K562 (cell line): ENCODE measurements around the gene MRI1. TPM values are rescaled to one million over a fixed set of nuclear protein-coding genes. Genes with fewer than 3 reads are reported as not detected.

Source experiments
- HDGF ChIP-seq: fragments of 450-650 bp; IDR thresholded peaks from 2 replicates; pipeline ENCODE4 v1.6.1; 2016
- HNRNPLL ChIP-seq: fragments of 200-400 bp; formaldehyde crosslinking; IDR thresholded peaks from 2 replicates; pipeline ENCODE4 v1.6.1; 2017; ENCODE audit warnings: low read length, low read depth, mild to moderate bottlenecking; ENCODE audit not compliant: poor library complexity, severe bottlenecking
- KLF10 ChIP-seq: fragments of 250-450 bp; sonication (Bioruptor Pico); IDR thresholded peaks from 2 replicates; pipeline ENCODE4 v1.6.1; 2021; ENCODE audit warnings: matching md5 sums
- NELFE ChIP-seq: IDR thresholded peaks from 2 replicates; pipeline ENCODE4 v1.6.1; 2011; ENCODE audit warnings: mild to moderate bottlenecking; ENCODE audit not compliant: insufficient read depth, insufficient read length
- NFXL1 ChIP-seq: fragments of 450-650 bp; formaldehyde crosslinking; IDR thresholded peaks from 2 replicates; pipeline ENCODE4 v1.4.0; 2021; ENCODE audit warnings: mild to moderate bottlenecking
- PBX2 ChIP-seq, 2 experiments: IDR thresholded peaks in 1 of 2; conservative IDR thresholded peaks in 1 of 2; 2 replicates each; pipeline ENCODE4 v1.6.1; 2016; ENCODE audit warnings: low read depth in 2 of 2, mild to moderate bottlenecking in 1 of 2, missing compliant biosample characterization in 1 of 2, missing genetic modification characterization in 1 of 2, moderate library complexity in 1 of 2
- PURB ChIP-seq: sonication (generic); formaldehyde crosslinking; IDR thresholded peaks from 2 replicates; pipeline ENCODE4 v1.9.0; 2021; ENCODE audit warnings: low read depth, mild to moderate bottlenecking, missing genetic modification reagents
- SMAD3 ChIP-seq: fragments of 450-650 bp; formaldehyde crosslinking; conservative IDR thresholded peaks from 2 replicates; pipeline ENCODE4 v1.4.0; 2020; ENCODE audit warnings: mild to moderate bottlenecking
- U2AF2 ChIP-seq: fragments of 200-400 bp; formaldehyde crosslinking; optimal IDR thresholded peaks from 2 replicates; pipeline ENCODE3; 2017; ENCODE audit warnings: low read depth, mild to moderate bottlenecking, low read length
- ZNF316 ChIP-seq: fragments of 450-650 bp; IDR thresholded peaks from 2 replicates; pipeline ENCODE4 v1.6.1; 2016
- polyA plus RNA-seq, 8 experiments: library from polyadenylated mRNA; depleted of rRNA in 4 of 8; stranded (reverse) in 5 of 8; unstranded in 3 of 8; fragments of >200 nt; fragmentation: Nextera tagmentation in 2 of 8; fragmentation: Illumina TruSeq in 1 of 8; extraction: Ambion mirVana in 2 of 8; extraction: Trizol in 1 of 8; gene quantifications; 2 replicates each; pipeline versions ENCODE4 v1.2.1 to v1.2.3, GENCODE V29; 2011 to 2014; ENCODE audit warnings: inconsistent platforms in 1 of 8, missing spikeins in 1 of 8
- total RNA-seq, 7 experiments: library from RNA; depleted of rRNA in 6 of 7; stranded (reverse); fragments of >200 nt in 6 of 7; fragmentation: Illumina TruSeq in 2 of 7; extraction: Trizol in 2 of 7; gene quantifications; 2 replicates each; pipeline versions ENCODE4 v1.2.1 to v1.2.3, GENCODE V29; 2011 to 2021; ENCODE audit warnings: low replicate concordance in 1 of 7
- TF ChIP-seq, protein P1 (sequence below), 2 experiments: fragments of 450-650 bp; IDR thresholded peaks; 2 replicates each; pipeline ENCODE4 v1.6.1; 2018; ENCODE audit warnings: mild to moderate bottlenecking in 2 of 2, low read depth in 1 of 2; ENCODE audit not compliant: partially characterized antibody in 2 of 2

Gene MRI1
- total and polyA plus RNA-seq, 9 of the 15 experiments (the other 6 are each of a cell fraction or from before 2014, with no cell fraction given): 5.5 to 57.4 (median 28.2) TPM

DNA sequence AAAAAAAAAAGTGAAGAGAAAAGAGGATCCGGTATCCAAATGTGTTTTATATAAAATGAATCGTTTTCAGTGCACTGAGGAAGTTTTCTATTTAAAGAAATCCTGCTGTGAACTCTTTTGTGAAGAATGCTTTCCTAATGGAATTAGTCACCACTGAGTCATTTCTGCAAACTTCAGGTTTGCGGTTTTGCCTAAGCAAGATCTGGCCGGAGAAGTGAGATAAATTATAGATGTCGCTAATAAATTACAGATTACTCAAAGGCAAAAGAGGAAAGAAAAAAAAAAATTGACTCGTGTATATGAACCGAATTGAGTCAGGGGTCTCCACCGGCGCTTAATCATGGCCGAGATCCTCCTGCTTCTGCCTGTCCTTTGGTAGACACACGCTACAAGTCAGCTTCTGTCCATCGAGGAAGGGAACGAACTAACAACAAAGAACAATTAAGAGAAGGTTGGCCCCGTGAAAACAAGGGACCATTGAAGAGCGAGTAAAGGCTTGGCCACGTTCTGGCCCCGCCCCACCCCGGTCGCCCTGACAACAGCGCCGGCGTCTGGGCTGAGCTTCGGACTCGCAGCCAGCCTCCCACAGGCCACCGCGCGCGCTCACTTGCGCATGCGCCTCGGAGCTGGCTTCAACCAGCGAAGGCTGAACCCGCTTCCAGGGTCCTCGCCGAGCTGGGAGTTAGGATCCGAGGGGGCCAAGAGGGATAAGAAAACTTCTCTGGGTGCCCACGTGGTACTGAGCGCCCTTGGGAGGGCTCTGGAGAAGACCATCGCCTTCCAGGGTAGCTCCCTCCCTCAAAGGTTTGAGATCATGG is 33.0 kb upstream of the MRI1 start (continued):
- TF ChIP-seq PBX2 (CRISPR knock-in tag; IDR thresholded peaks at IDR 0.05; ENCODE audit: low read depth) (no peak), PBX2 (tag; conservative IDR thresholded peaks at IDR 0.05; ENCODE audit: low read depth) (peak; percentile 81), PURB (CRISPR knock-in tag) (no peak), SMAD3 (CRISPR knock-in tag) (no peak), HNRNPLL (peak; percentile 77), ZNF316 (no peak), NELFE (no peak), HDGF (no peak), KLF10 (CRISPR knock-in tag) (no peak), NFXL1 (CRISPR knock-in tag) (no peak), U2AF2 (no peak)
- TF ChIP-seq, protein P1, sequence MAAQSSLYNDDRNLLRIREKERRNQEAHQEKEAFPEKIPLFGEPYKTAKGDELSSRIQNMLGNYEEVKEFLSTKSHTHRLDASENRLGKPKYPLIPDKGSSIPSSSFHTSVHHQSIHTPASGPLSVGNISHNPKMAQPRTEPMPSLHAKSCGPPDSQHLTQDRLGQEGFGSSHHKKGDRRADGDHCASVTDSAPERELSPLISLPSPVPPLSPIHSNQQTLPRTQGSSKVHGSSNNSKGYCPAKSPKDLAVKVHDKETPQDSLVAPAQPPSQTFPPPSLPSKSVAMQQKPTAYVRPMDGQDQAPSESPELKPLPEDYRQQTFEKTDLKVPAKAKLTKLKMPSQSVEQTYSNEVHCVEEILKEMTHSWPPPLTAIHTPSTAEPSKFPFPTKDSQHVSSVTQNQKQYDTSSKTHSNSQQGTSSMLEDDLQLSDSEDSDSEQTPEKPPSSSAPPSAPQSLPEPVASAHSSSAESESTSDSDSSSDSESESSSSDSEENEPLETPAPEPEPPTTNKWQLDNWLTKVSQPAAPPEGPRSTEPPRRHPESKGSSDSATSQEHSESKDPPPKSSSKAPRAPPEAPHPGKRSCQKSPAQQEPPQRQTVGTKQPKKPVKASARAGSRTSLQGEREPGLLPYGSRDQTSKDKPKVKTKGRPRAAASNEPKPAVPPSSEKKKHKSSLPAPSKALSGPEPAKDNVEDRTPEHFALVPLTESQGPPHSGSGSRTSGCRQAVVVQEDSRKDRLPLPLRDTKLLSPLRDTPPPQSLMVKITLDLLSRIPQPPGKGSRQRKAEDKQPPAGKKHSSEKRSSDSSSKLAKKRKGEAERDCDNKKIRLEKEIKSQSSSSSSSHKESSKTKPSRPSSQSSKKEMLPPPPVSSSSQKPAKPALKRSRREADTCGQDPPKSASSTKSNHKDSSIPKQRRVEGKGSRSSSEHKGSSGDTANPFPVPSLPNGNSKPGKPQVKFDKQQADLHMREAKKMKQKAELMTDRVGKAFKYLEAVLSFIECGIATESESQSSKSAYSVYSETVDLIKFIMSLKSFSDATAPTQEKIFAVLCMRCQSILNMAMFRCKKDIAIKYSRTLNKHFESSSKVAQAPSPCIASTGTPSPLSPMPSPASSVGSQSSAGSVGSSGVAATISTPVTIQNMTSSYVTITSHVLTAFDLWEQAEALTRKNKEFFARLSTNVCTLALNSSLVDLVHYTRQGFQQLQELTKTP (IDR thresholded peaks at IDR 0.05; ENCODE audit: low read depth in 1 of 2, partially characterized antibody in 2 of 2): peak in 1 of 2 experiments; percentile 43
